ENCODE results near the gene MYPN. TPM values are rescaled to one million over a fixed set of nuclear protein-coding genes. Genes with fewer than 3 reads are reported as not detected.
"Not testable (repeated sequence)": the region's sequence is repeated elsewhere in the genome, so short reads cannot be mapped to it uniquely, and the experiment has no call there.

Gene MYPN
- total and polyA plus RNA-seq, 2 donors from 2014 or later = 0.06 TPM; not detected in 1

DNA sequence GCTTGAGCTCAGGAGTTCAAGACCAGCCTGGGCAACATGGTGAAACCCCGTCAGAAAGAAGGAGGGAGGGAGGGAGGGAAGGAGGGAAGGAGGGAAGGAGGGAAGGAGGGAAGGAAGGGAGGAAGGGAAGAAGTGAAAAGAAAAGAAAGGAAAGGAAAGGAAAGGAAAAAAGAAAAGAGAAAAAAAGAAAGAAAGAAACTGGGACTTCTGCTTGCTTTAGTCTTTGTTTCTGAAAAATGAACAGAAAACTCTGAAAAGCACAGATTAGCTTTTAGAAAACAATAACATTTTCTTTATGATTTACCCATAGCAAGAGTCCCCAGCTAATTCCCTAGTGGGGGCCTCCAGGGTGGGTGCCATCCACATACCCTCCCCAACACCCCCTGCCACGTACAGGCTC, 75.8 kb downstream of the MYPN start:
- Histone ChIP-seq H3K4me1 (ENCODE audit: control insufficient read depth in 2 of 3, insufficient read depth in 2 of 3, low read depth in 1 of 3, low read length in 3 of 3) (no peaks in the 10 kb centered on the region), H3K4me3 (ENCODE audit: low read length in 3 of 3) (no peak overlapping the region), H3K36me3 (ENCODE audit: control insufficient read depth in 2 of 3, insufficient read depth in 3 of 3, low read length in 3 of 3) (no peaks in the 10 kb centered on the region), H3K27me3 (ENCODE audit: control insufficient read depth, insufficient read depth, low read length) (no peaks in the 10 kb centered on the region), H3K9me3 (ENCODE audit: control insufficient read depth in 2 of 3, insufficient read depth in 1 of 3, low read length in 3 of 3) (no peaks in the 10 kb centered on the region), H3K27ac (ENCODE audit: low read depth in 2 of 2, low read length in 2 of 2) (no peak overlapping the region), H3K9ac (ENCODE audit: low read length in 3 of 3) (no peak overlapping the region)
- intact Hi-C loops (cut with DNase I) = no loop called here
- no peak for DNase-seq
- FAIRE-seq = no peak
- TF ChIP-seq CTCF (IDR thresholded peaks at IDR 0.05; ENCODE audit: borderline replicate concordance, extremely low read depth, insufficient read depth) = no peak

DNA sequence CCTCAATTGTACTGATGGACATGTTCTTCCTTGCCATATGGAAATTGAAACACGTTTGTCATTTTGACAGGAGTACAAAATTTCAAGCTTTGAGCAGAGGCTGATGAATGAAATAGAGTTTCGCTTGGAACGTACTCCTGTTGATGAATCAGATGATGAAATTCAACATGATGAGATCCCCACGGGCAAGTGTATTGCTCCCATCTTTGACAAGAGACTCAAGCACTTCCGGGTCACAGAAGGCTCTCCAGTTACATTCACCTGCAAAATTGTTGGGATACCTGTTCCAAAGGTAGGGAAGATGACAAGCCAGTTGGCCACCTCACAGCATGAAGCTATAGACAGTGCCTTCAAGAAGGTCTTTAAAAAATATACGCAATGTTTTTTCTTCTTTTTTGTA, 79.5 kb downstream of the MYPN start:
- no peak for TF ChIP-seq CTCF (IDR thresholded peaks at IDR 0.05; ENCODE audit: borderline replicate concordance, extremely low read depth, insufficient read depth)
- H3K36me3 ChIP-seq (ENCODE audit: control insufficient read depth in 2 of 3, insufficient read depth in 3 of 3, low read length in 3 of 3) = no peaks in the 10 kb centered on the region

DNA sequence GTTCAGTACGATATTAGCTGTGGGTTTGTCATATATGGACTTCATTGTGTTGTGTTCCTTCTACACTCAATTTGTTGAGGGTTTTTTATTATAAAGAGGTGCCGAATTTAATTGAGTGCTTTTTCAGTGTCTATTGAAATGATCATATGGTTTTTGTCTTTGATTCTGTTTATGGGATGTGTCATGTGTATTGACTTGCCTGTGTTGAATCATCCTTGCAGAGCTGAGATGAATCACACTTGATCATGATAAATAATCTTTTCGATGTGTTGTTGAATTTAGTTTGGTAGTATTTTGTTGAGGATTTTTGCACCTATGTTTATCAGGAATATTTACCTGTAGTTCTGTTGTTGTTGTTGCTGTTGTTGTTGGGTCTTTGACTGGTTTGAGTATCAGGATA, 82.8 kb downstream of the MYPN start:
- TF ChIP-seq CTCF (IDR thresholded peaks at IDR 0.05; ENCODE audit: borderline replicate concordance, extremely low read depth, insufficient read depth) = no peak
- Histone ChIP-seq H3K4me3 (ENCODE audit: low read length in 3 of 3) (no peak overlapping the region), H3K9me3 (ENCODE audit: control insufficient read depth in 2 of 3, insufficient read depth in 1 of 3, low read length in 3 of 3) (no peaks in the 10 kb centered on the region), H3K4me1 (ENCODE audit: control insufficient read depth in 2 of 3, insufficient read depth in 2 of 3, low read depth in 1 of 3, low read length in 3 of 3) (no peaks in the 10 kb centered on the region), H3K27ac (ENCODE audit: low read depth in 2 of 2, low read length in 2 of 2) (no peak overlapping the region), H3K9ac (ENCODE audit: low read length in 3 of 3) (no peak overlapping the region), H3K27me3 (ENCODE audit: control insufficient read depth, insufficient read depth, low read length) (no peaks in the 10 kb centered on the region), H3K36me3 (ENCODE audit: control insufficient read depth in 2 of 3, insufficient read depth in 3 of 3, low read length in 3 of 3) (no peaks in the 10 kb centered on the region)
- intact Hi-C loops (cut with DNase I) = no loop called here
- DNase-seq = no peak
- FAIRE-seq = no peak

More for the DNA sequence above, 79.5 kb downstream of the MYPN start:
- no peaks in the 10 kb centered on the region for H3K4me1 ChIP-seq (ENCODE audit: control insufficient read depth in 2 of 3, insufficient read depth in 2 of 3, low read depth in 1 of 3, low read length in 3 of 3)
- H3K4me3 ChIP-seq (ENCODE audit: low read length in 3 of 3) = no peak overlapping the region
- no peak overlapping the region for H3K27ac ChIP-seq (ENCODE audit: low read depth in 2 of 2, low read length in 2 of 2)
- no peak overlapping the region for H3K9ac ChIP-seq (ENCODE audit: low read length in 3 of 3)
- no peaks in the 10 kb centered on the region for H3K9me3 ChIP-seq (ENCODE audit: control insufficient read depth in 2 of 3, insufficient read depth in 1 of 3, low read length in 3 of 3)
- no peaks in the 10 kb centered on the region for H3K27me3 ChIP-seq (ENCODE audit: control insufficient read depth, insufficient read depth, low read length)
- FAIRE-seq = no peak
- intact Hi-C loops (cut with DNase I) = no loop called here
- no peak for DNase-seq

DNA sequence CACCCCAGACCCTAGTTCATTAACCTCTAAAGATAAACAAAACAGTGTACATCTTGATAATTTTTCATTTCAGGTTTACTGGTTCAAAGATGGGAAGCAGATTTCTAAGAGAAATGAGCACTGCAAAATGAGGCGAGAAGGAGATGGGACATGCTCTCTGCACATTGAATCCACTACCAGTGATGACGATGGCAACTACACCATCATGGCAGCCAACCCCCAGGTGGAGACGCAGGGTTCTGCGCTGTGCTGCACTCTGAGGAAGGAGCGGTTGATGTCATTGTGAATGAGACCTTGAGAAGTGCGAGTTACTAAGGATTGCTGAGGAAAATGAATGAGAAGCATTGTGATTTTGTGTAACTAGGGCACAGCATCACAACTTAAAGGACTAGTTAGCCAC, 85.0 kb downstream of the MYPN start:
- Histone ChIP-seq H3K4me3 (ENCODE audit: low read length in 3 of 3) (no peak overlapping the region), H3K9me3 (ENCODE audit: control insufficient read depth in 2 of 3, insufficient read depth in 1 of 3, low read length in 3 of 3) (no peaks in the 10 kb centered on the region), H3K27ac (ENCODE audit: low read depth in 2 of 2, low read length in 2 of 2) (no peak overlapping the region), H3K4me1 (ENCODE audit: control insufficient read depth in 2 of 3, insufficient read depth in 2 of 3, low read depth in 1 of 3, low read length in 3 of 3) (no peaks in the 10 kb centered on the region), H3K36me3 (ENCODE audit: control insufficient read depth in 2 of 3, insufficient read depth in 3 of 3, low read length in 3 of 3) (no peaks in the 10 kb centered on the region), H3K27me3 (ENCODE audit: control insufficient read depth, insufficient read depth, low read length) (no peaks in the 10 kb centered on the region), H3K9ac (ENCODE audit: low read length in 3 of 3) (no peak overlapping the region)
- no peak for TF ChIP-seq CTCF (IDR thresholded peaks at IDR 0.05; ENCODE audit: borderline replicate concordance, extremely low read depth, insufficient read depth)
- DNase-seq = no peak
- no peak for FAIRE-seq
- intact Hi-C loops (cut with DNase I) = no loop called here

- H3K4me1 ChIP-seq (ENCODE audit: control insufficient read depth in 2 of 3, insufficient read depth in 2 of 3, low read depth in 1 of 3, low read length in 3 of 3); H3K27ac ChIP-seq (ENCODE audit: low read depth in 2 of 2, low read length in 2 of 2); H3K9me3 ChIP-seq (ENCODE audit: control insufficient read depth in 2 of 3, insufficient read depth in 1 of 3, low read length in 3 of 3); DNase-seq; intact Hi-C loops (cut with DNase I); H3K4me3 ChIP-seq (ENCODE audit: low read length in 3 of 3); FAIRE-seq; H3K36me3 ChIP-seq (ENCODE audit: control insufficient read depth in 2 of 3, insufficient read depth in 3 of 3, low read length in 3 of 3); H3K27me3 ChIP-seq (ENCODE audit: control insufficient read depth, insufficient read depth, low read length); H3K9ac ChIP-seq (ENCODE audit: low read length in 3 of 3): not testable (repeated sequence)
These were observed 86.5 kb downstream of the MYPN start for GRCh38 chr10:68195776-68196175.

All from kidney (tissue), 14 donors.